ENCODE results near the gene RREB1.
A peak's percentile ranks its signal among the peaks of the same experiment; 100 is the strongest.

- TF ChIP-seq CTCF (IDR thresholded peaks at IDR 0.05) (no peak), EP300 (IDR thresholded peaks at IDR 0.05) (no peak), POLR2A (IDR thresholded peaks at IDR 0.05) (peak in 3 of 4 donors; percentile 31 to 78 (median 45))
Measured at GRCh38 chr6:7261032-7261841, 153.5 kb downstream of the RREB1 start.

Measured in upper lobe of left lung (tissue), 4 donors.